ENCODE measurements around the gene RELN. TPM values are rescaled to one million over a fixed set of nuclear protein-coding genes. Genes with fewer than 3 reads are reported as not detected.
A peak's percentile ranks its signal among the peaks of the same experiment; 100 is the strongest.

The RELN gene
- total and polyA plus RNA-seq, 2 experiments from 2014 or later = 3.9 to 22.0 TPM

GRCh38 chr7:103626776-103627175, 362.7 kb downstream of the RELN start:
- H3K79me2 ChIP-seq = no peaks in the 10 kb centered on the region

GRCh38 chr7:103622274-103622673, 367.2 kb downstream of the RELN start:
- no peak for TF ChIP-seq EZH2 (IDR thresholded peaks at IDR 0.05; ENCODE audit: borderline replicate concordance)
- TF ChIP-seq EZH2phosphoT487 (IDR thresholded peaks at IDR 0.05; ENCODE audit: low read depth, severe bottlenecking, unreplicated experiment) = no peak
- no peak for TF ChIP-seq CTCF (IDR thresholded peaks at IDR 0.05; ENCODE audit: poor library complexity)
- Histone ChIP-seq H4K20me1 (ENCODE audit: insufficient read depth, poor library complexity, severe bottlenecking) (no peaks in the 10 kb centered on the region), H3K27ac (no peak overlapping the region), H3K36me3 (replicated peaks; ENCODE audit: insufficient read depth, low read depth) (no peaks in the 10 kb centered on the region), H3K9me2 (replicated peaks; ENCODE audit: insufficient read depth) (no peaks in the 10 kb centered on the region), H3K4me2 (no peak overlapping the region), H3K79me2 (no peaks in the 10 kb centered on the region), H2AFZ (no peak overlapping the region), H3K9me3 (ENCODE audit: low read depth) (no peaks in the 10 kb centered on the region), H3K4me3 (no peak overlapping the region), H3K27me3 (no peaks in the 10 kb centered on the region), H3K4me1 (ENCODE audit: insufficient read depth) (no peaks in the 10 kb centered on the region)
- DNase-seq (ENCODE audit: low spot score) = no peak

More at GRCh38 chr7:103626776-103627175, 362.7 kb downstream of the RELN start:
- no peaks in the 10 kb centered on the region for H3K9me3 ChIP-seq (ENCODE audit: low read depth)
- no peaks in the 10 kb centered on the region for H3K9me2 ChIP-seq (replicated peaks; ENCODE audit: insufficient read depth)
- WGBS (ENCODE audit: low lambda C conversion rate, missing lambda C conversion rate) = 85% methylated on average over 1 of the region's 1 CpG
- H2AFZ ChIP-seq = no peak overlapping the region
- H4K20me1 ChIP-seq (ENCODE audit: insufficient read depth, poor library complexity, severe bottlenecking) = no peaks in the 10 kb centered on the region
- no peaks in the 10 kb centered on the region for H3K4me1 ChIP-seq (ENCODE audit: insufficient read depth)
- no peak for DNase-seq (ENCODE audit: low spot score)
- H3K4me3 ChIP-seq = no peak overlapping the region
- TF ChIP-seq EZH2phosphoT487 (IDR thresholded peaks at IDR 0.05; ENCODE audit: low read depth, severe bottlenecking, unreplicated experiment) (no peak), CTCF (IDR thresholded peaks at IDR 0.05; ENCODE audit: poor library complexity) (no peak), EZH2 (IDR thresholded peaks at IDR 0.05; ENCODE audit: borderline replicate concordance) (no peak)
- H3K27ac ChIP-seq = no peak overlapping the region
- no peak overlapping the region for H3K4me2 ChIP-seq
- H3K27me3 ChIP-seq = no peaks in the 10 kb centered on the region
- no peaks in the 10 kb centered on the region for H3K36me3 ChIP-seq (replicated peaks; ENCODE audit: insufficient read depth, low read depth)

GRCh38 chr7:103613655-103614642, 375.5 kb downstream of the RELN start:
- no peak overlapping the region for H3K4me2 ChIP-seq
- no peaks in the 10 kb centered on the region for H4K20me1 ChIP-seq (ENCODE audit: insufficient read depth, poor library complexity, severe bottlenecking)
- no peaks in the 10 kb centered on the region for H3K9me3 ChIP-seq (ENCODE audit: low read depth)
- WGBS (ENCODE audit: low lambda C conversion rate, missing lambda C conversion rate) = 68% methylated on average over 3 of the region's 3 CpGs
- H3K27me3 ChIP-seq = no peaks in the 10 kb centered on the region
- TF ChIP-seq EZH2 (IDR thresholded peaks at IDR 0.05; ENCODE audit: borderline replicate concordance) (no peak), CTCF (IDR thresholded peaks at IDR 0.05; ENCODE audit: poor library complexity) (no peak), EZH2phosphoT487 (IDR thresholded peaks at IDR 0.05; ENCODE audit: low read depth, severe bottlenecking, unreplicated experiment) (no peak)
- H2AFZ ChIP-seq = no peak overlapping the region
- peak; percentile 8 for DNase-seq (ENCODE audit: low spot score)
- H3K9me2 ChIP-seq (replicated peaks; ENCODE audit: insufficient read depth) = no peaks in the 10 kb centered on the region
- no peak overlapping the region for H3K27ac ChIP-seq
- H3K79me2 ChIP-seq = no peaks in the 10 kb centered on the region
- no peak overlapping the region for H3K4me3 ChIP-seq
- H3K36me3 ChIP-seq (replicated peaks; ENCODE audit: insufficient read depth, low read depth) = no peaks in the 10 kb centered on the region
- no peaks in the 10 kb centered on the region for H3K4me1 ChIP-seq (ENCODE audit: insufficient read depth)

All from hepatocyte (in vitro differentiated cells).